T-helper 2 cell treated with Interferon-gamma antibody and Interleukin-4, amounts not matched to agents 100 ng/mL and 5 ng/mL, for 36 hours (primary cell): Measurements from ENCODE around the gene NR1I2. TPM values are rescaled to one million over a fixed set of nuclear protein-coding genes. Genes with fewer than 3 reads are reported as not detected.

ENCODE experiments used
- total RNA-seq: library from RNA; stranded (reverse); gene quantifications from 2 replicates; pipeline ENCODE4 v1.2.3, GENCODE V29; 2022

Gene NR1I2
- total RNA-seq, 1 donor from 2014 or later: 0.09 TPM

Other genes with a start within 250 kb of the NR1I2 start
- gene CD80, start 222.5 kb upstream of the NR1I2 start, total RNA-seq: 9.6 and 11.1 TPM in 2 replicates
- gene ADPRH, start 202.6 kb upstream of the NR1I2 start, total RNA-seq: 2.8 TPM in 2 replicates
- gene PLA1A, start 184.2 kb upstream of the NR1I2 start, total RNA-seq: not detected in 2 replicates
- gene POPDC2, start 121.5 kb upstream of the NR1I2 start, total RNA-seq: 2.2 and 2.6 TPM in 2 replicates
- gene COX17, start 104.7 kb upstream of the NR1I2 start, total RNA-seq: 47.2 and 50.3 TPM in 2 replicates
- gene CFAP91, start 79.1 kb upstream of the NR1I2 start, total RNA-seq: not detected in 2 replicates